Lower leg skin (tissue), 3 donors: ENCODE results near the gene ACBD3.

Experiments used
- POLR2A ChIP-seq, 2 donors: fragments of 450-650 bp; IDR thresholded peaks; one replicate each; pipeline ENCODE4 v1.6.1; 2016 to 2017; ENCODE audit warnings: antibody characterized with exemption in 2 of 2, mild to moderate bottlenecking in 1 of 2, moderate library complexity in 1 of 2
- TF ChIP-seq, protein P1 (sequence below), 3 donors: fragments of 450-650 bp; IDR thresholded peaks; one replicate each; pipeline ENCODE4 v1.5.1; 2016; ENCODE audit warnings: antibody characterized with exemption in 3 of 3, mild to moderate bottlenecking in 3 of 3, moderate library complexity in 2 of 3

DNA sequence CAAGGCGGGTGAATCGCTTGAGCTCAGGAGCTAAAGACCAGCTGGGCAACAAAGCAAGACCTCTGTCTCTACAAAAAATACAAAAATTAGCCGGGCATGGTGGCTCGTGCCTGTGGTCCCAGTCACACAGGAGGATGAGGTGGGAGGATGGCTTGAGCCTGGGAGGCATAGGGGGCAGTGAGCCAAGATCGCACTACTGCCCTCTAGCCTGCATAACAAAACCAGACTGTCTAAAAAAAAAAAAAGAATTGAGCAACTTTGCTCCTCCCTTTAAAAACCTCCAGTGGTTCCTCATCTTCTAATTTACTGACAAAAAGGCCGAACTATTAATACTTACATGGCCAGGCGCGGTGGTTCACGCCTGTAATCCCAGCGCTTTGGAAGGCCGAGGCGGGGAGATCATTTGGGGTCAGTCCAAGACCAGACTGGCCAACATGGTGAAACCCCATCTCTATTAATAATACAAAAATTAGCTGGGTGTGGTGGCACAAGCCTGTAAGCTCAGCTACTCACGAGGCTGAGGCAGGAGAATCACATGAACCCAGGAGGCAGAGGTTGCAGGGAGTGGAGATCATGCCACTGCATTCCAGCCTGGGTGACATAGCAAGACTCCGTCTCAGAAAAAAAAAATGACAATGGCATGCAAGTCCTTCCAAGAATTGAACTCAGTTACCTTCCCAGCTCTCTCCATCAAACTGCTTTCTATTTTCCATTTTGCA lies 4.4 kb downstream of the ACBD3 start:
- TF ChIP-seq, protein P1, sequence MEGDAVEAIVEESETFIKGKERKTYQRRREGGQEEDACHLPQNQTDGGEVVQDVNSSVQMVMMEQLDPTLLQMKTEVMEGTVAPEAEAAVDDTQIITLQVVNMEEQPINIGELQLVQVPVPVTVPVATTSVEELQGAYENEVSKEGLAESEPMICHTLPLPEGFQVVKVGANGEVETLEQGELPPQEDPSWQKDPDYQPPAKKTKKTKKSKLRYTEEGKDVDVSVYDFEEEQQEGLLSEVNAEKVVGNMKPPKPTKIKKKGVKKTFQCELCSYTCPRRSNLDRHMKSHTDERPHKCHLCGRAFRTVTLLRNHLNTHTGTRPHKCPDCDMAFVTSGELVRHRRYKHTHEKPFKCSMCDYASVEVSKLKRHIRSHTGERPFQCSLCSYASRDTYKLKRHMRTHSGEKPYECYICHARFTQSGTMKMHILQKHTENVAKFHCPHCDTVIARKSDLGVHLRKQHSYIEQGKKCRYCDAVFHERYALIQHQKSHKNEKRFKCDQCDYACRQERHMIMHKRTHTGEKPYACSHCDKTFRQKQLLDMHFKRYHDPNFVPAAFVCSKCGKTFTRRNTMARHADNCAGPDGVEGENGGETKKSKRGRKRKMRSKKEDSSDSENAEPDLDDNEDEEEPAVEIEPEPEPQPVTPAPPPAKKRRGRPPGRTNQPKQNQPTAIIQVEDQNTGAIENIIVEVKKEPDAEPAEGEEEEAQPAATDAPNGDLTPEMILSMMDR (IDR thresholded peaks at IDR 0.05): no peak
- no peak for TF ChIP-seq POLR2A (IDR thresholded peaks at IDR 0.05)
